Activated CD8-positive, alpha-beta memory T cell treated with anti-CD3 and anti-CD28 coated beads, Interleukin-2, amount 10 ng/mL, durations not matched to agents 7 days and 5 days (primary cell): ENCODE measurements around the gene TMEM101. TPM values are rescaled to one million over a fixed set of nuclear protein-coding genes. Genes with fewer than 3 reads are reported as not detected.

ENCODE experiments used
- ATAC-seq: fragments of 150-1000 bp; cut with Tn5 transposase; one replicate; pipeline ENCODE4 v1.10.0; 2021; ENCODE audit warnings: moderate library complexity
- CTCF ChIA-PET: fragments of 350-600 bp; sonication (Branson Sonifier 250); formaldehyde crosslinking; loops from one replicate; lab custom pipeline; 2021; ENCODE audit warnings: antibody characterized with exemption; lab: Charles Lee
- DNase-seq: peaks from one replicate; pipeline ENCODE4 v3.0.0-alpha.2; 2020
- H3K27ac Mint-ChIP-seq: one replicate; pipeline ENCODE4 v1.8.0; 2021; ENCODE audit warnings: mild to moderate bottlenecking, mixed read lengths
- H3K27me3 Mint-ChIP-seq: one replicate; pipeline ENCODE4 v1.8.0; 2021; ENCODE audit warnings: mixed read lengths
- H3K36me3 Mint-ChIP-seq: one replicate; pipeline ENCODE4 v1.8.0; 2021; ENCODE audit warnings: mild to moderate bottlenecking, mixed read lengths
- H3K4me1 Mint-ChIP-seq: one replicate; pipeline ENCODE4 v1.8.0; 2021; ENCODE audit warnings: mixed read lengths
- H3K4me3 Mint-ChIP-seq: one replicate; pipeline ENCODE4 v1.8.0; 2021; ENCODE audit warnings: mild to moderate bottlenecking, moderate library complexity, mixed read lengths
- H3K9me3 Mint-ChIP-seq: one replicate; pipeline ENCODE4 v1.8.0; 2022; ENCODE audit warnings: low read depth, mixed read lengths
- total RNA-seq, 2 experiments: library from RNA; stranded (reverse); gene quantifications; one replicate each; pipeline ENCODE4 v1.2.3, GENCODE V29; 2021

TMEM101 gene
- total RNA-seq, 2 experiments from 2014 or later, result 28.9 to 29.3 TPM

- CTCF ChIA-PET, result interaction anchor here (0.5 to 1.1 kb wide), 3 partner anchors 57 to 111 kb away, joined by 3 read pairs; partner anchors contain the start of gene HDAC5
- Mint-ChIP-seq H3K27me3 (no peaks in the 10 kb centered on the region), H3K36me3 (peaks cover 2% of the 10 kb centered on the region), H3K4me1 (peaks cover 20% of the 10 kb centered on the region), H3K27ac (no peak overlapping the region), H3K4me3 (no peak overlapping the region), H3K9me3 (no peaks in the 10 kb centered on the region)
- no peak for ATAC-seq
- no peak for DNase-seq
These were observed 1.9 kb downstream of the TMEM101 start for GRCh38 chr17:44012874-44013273.

DNA sequence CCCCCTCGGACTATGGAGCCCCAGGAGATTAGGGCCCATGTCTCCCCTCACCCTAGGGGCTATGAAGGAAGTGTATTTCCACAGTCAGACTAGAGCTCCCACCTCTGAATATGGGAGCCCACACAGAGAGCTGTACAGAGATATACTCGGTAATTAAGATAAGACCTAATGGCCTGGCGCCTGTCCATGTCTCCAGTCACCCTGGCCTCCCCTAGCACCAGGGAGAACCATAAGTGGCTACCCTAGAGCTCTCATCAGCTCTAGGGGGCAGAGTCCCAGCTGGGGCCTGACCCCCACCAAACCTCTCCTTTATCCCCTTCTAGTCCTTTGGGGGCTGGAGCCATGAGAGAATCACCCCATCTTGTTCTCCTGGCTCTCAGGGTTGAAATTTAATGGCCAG is 2.4 kb downstream of the TMEM101 start:
- H3K4me3 Mint-ChIP-seq, result no peak overlapping the region
- H3K27me3 Mint-ChIP-seq, result no peaks in the 10 kb centered on the region
- no peak overlapping the region for H3K27ac Mint-ChIP-seq
- H3K9me3 Mint-ChIP-seq, result no peaks in the 10 kb centered on the region
- CTCF ChIA-PET, result interaction anchor here (1.0 to 1.2 kb wide), 3 partner anchors 29 to 111 kb away, joined by 3 to 5 read pairs (median 3); partner anchors contain the start of gene HDAC5
- DNase-seq (no peak), ATAC-seq (no peak)
- H3K4me1 Mint-ChIP-seq, result peaks cover 24% of the 10 kb centered on the region
- H3K36me3 Mint-ChIP-seq, result peaks cover 2% of the 10 kb centered on the region

- CTCF ChIA-PET, result interaction anchor here (1.0 to 1.2 kb wide), 4 partner anchors 30 to 352 kb away, joined by 3 to 5 read pairs (median 3); partner anchors contain the start of genes FAM171A2 and HDAC5
- DNase-seq (no peak), ATAC-seq (no peak)
- Mint-ChIP-seq H3K36me3 (peaks cover 2% of the 10 kb centered on the region), H3K9me3 (no peaks in the 10 kb centered on the region), H3K4me1 (peaks cover 26% of the 10 kb centered on the region), H3K4me3 (no peak overlapping the region), H3K27me3 (no peaks in the 10 kb centered on the region), H3K27ac (no peak overlapping the region)
These were observed 2.9 kb downstream of the TMEM101 start for GRCh38 chr17:44011876-44012275.

DNA sequence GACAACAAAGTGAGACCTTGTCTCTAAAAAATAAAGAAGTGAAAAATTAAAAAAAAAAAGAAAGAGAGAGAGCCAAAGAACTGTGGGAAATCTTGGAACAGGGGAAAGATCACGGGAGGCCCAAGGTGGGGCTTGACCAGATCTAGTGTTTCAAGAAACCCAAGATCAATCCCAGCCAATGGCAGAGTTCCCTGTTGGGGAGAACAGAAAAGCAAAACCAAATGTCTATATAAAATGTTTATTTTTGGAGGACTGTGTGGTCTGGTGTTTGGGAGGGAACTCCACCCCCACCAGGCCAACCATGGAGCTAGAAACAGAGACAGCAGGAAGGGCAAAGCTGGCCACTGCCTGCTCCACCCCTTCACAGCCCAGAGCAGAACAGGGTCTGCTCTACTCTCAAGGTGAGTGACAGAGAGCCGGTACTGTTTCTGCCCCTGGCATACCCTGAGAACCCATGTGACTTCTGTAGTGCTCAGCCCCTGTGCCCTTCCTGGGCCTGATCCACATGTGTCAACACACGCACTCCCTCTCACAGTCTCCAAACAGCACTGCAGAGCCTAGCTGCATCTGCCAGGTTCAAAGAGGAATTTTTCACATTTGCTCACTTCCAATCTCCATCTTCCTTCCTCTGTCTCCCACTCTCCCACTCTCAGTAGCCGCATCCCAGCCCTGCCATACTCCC is 3.7 kb downstream of the TMEM101 start:
- no peak overlapping the region for H3K4me3 Mint-ChIP-seq
- ATAC-seq, result no peak
- H3K9me3 Mint-ChIP-seq, result no peaks in the 10 kb centered on the region
- H3K27me3 Mint-ChIP-seq, result peaks cover 4% of the 10 kb centered on the region
- H3K36me3 Mint-ChIP-seq, result peaks cover 2% of the 10 kb centered on the region
- peaks cover 31% of the 10 kb centered on the region for H3K4me1 Mint-ChIP-seq
- H3K27ac Mint-ChIP-seq, result no peak overlapping the region
- CTCF ChIA-PET, result interaction anchor here (1.2 kb wide), 2 partner anchors 31 to 352 kb away, joined by 3 to 5 read pairs; partner anchors contain the start of gene FAM171A2
- DNase-seq, result no peak

- CTCF ChIA-PET, result interaction anchor here (0.7 to 2.9 kb wide), 9 partner anchors 9 to 160 kb away, joined by 3 to 11 read pairs (median 5); no protein-coding TSS in a partner anchor
- no peak for ATAC-seq
- H3K4me1 Mint-ChIP-seq, result peaks cover 25% of the 10 kb centered on the region
- DNase-seq, result no peak
- no peaks in the 10 kb centered on the region for H3K36me3 Mint-ChIP-seq
- peak overlapping the region; percentile 79 for H3K4me3 Mint-ChIP-seq
- no peak overlapping the region for H3K27ac Mint-ChIP-seq
- peaks cover 20% of the 10 kb centered on the region for H3K27me3 Mint-ChIP-seq
- no peaks in the 10 kb centered on the region for H3K9me3 Mint-ChIP-seq
These were observed 6.4 kb downstream of the TMEM101 start for GRCh38 chr17:44008205-44008909.

GRCh38 chr17:44007346-44008204 is 7.2 kb downstream of the TMEM101 start:
- DNase-seq (no peak), ATAC-seq (no peak)
- peaks cover 20% of the 10 kb centered on the region for H3K27me3 Mint-ChIP-seq
- peak overlapping the region; percentile 79 for H3K4me3 Mint-ChIP-seq
- no peaks in the 10 kb centered on the region for H3K9me3 Mint-ChIP-seq
- H3K36me3 Mint-ChIP-seq, result no peaks in the 10 kb centered on the region
- peaks cover 24% of the 10 kb centered on the region for H3K4me1 Mint-ChIP-seq
- H3K27ac Mint-ChIP-seq, result no peak overlapping the region
- CTCF ChIA-PET, result interaction anchor here (0.7 to 3.4 kb wide), 11 partner anchors 8 to 128 kb away, joined by 3 to 14 read pairs (median 5); no protein-coding TSS in a partner anchor

DNA sequence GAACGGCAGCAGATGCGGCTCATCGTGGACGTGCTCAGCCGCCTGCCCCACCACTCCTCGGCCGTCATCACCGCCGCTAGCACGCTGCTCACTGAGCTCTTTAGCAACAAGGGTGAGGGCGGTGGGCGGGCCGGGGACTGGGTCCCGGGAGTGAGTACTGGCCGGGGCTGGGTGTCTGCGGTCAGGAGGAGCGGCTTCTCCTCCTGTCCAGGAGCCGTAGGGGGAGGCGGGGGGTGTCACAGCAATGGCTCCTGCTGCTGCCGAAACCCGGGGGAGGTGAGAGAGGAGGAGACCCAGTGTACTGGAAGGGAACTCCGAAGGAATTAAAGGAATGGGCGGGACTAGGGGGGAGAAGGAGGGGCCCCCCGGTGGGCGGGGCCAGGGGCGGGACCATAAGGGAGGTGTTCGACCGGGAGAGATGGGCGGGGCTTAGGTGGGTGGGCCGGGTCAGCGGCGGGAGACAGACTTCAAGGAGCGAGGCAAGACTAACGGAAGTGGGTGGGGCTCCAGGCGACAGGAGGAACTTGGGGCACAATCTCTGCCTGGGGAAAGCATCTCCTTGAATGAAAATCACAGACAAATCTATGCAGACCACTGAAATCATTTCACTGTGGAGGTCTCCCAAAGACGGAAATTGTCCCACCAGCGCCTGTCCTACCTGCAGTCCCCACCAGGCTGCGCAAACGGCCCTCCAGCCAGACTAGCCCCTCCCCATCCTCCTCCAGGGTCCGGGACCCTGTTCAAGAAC is 8.0 kb downstream of the TMEM101 start:
- peak overlapping the region; percentile 7 for H3K27ac Mint-ChIP-seq
- CTCF ChIA-PET, result interaction anchor here (0.9 to 3.4 kb wide), 7 partner anchors 12 to 127 kb away, joined by 3 to 14 read pairs (median 5); no protein-coding TSS in a partner anchor
- DNase-seq (peak; percentile 99), ATAC-seq (peak; percentile 89)
- peaks cover 26% of the 10 kb centered on the region for H3K4me1 Mint-ChIP-seq
- no peaks in the 10 kb centered on the region for H3K9me3 Mint-ChIP-seq
- peaks cover 22% of the 10 kb centered on the region for H3K27me3 Mint-ChIP-seq
- peak overlapping the region; percentile 79 for H3K4me3 Mint-ChIP-seq
- H3K36me3 Mint-ChIP-seq, result no peaks in the 10 kb centered on the region

DNA sequence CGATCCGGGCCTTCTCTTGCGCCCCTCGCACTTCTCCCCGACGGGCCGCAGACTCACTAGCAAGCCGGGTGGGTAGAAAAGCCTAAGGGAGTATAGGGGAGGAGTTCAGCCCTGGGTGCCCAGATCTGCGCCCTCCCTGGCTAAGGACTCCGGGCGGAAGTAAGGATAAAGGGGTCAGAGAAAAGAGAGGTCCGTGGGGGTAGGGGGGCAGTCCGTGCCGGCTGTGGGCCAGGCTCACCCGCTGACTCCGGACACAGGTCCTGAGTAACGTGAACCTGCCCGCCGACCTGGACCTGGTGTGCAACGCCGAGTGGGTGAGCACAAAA is 8.5 kb downstream of the TMEM101 start:
- Mint-ChIP-seq H3K9me3 (no peaks in the 10 kb centered on the region), H3K27ac (no peak overlapping the region), H3K4me1 (peaks cover 26% of the 10 kb centered on the region), H3K27me3 (peaks cover 22% of the 10 kb centered on the region), H3K36me3 (no peaks in the 10 kb centered on the region), H3K4me3 (peak overlapping the region; percentile 79)
- CTCF ChIA-PET, result interaction anchor here (0.9 to 3.4 kb wide), 3 partner anchors 38 to 127 kb away, joined by 3 to 14 read pairs (median 11); no protein-coding TSS in a partner anchor
- DNase-seq (no peak), ATAC-seq (peak; percentile 11)

- ATAC-seq (peak; percentile 6), DNase-seq (peak; percentile 51)
- peak overlapping the region; percentile 79 for H3K4me3 Mint-ChIP-seq
- H3K27me3 Mint-ChIP-seq, result peaks cover 22% of the 10 kb centered on the region
- H3K27ac Mint-ChIP-seq, result no peak overlapping the region
- CTCF ChIA-PET, result interaction anchor here (1.0 to 3.4 kb wide), 2 partner anchors 35 to 62 kb away, joined by 3 to 14 read pairs; no protein-coding TSS in a partner anchor
- H3K4me1 Mint-ChIP-seq, result peaks cover 26% of the 10 kb centered on the region
- H3K9me3 Mint-ChIP-seq, result no peaks in the 10 kb centered on the region
- H3K36me3 Mint-ChIP-seq, result no peaks in the 10 kb centered on the region
These were observed 9.1 kb downstream of the TMEM101 start for GRCh38 chr17:44005527-44006271.

GRCh38 chr17:44004761-44005526 is 9.8 kb downstream of the TMEM101 start:
- no peak overlapping the region for H3K4me3 Mint-ChIP-seq
- CTCF ChIA-PET, result interaction anchor here (0.5 to 3.4 kb wide), 4 partner anchors 11 to 61 kb away, joined by 3 to 14 read pairs (median 4); no protein-coding TSS in a partner anchor
- no peak for ATAC-seq
- no peaks in the 10 kb centered on the region for H3K36me3 Mint-ChIP-seq
- peaks cover 26% of the 10 kb centered on the region for H3K4me1 Mint-ChIP-seq
- no peaks in the 10 kb centered on the region for H3K9me3 Mint-ChIP-seq
- H3K27me3 Mint-ChIP-seq, result peaks cover 22% of the 10 kb centered on the region
- no peak for DNase-seq
- H3K27ac Mint-ChIP-seq, result no peak overlapping the region
